22Rv1 (cell line): ENCODE measurements around the gene IL17RB.

ENCODE experiments used
- CTCF ChIP-seq: fragments of 450-650 bp; IDR thresholded peaks from 2 replicates; pipeline ENCODE4 v1.5.1; 2017; ENCODE audit warnings: mild to moderate bottlenecking
- ZFX ChIP-seq: fragments of 450-650 bp; IDR thresholded peaks from 2 replicates; pipeline ENCODE4 v1.6.1; 2017; ENCODE audit warnings: antibody characterized with exemption, borderline replicate concordance

- TF ChIP-seq CTCF: no peak
- no peak for TF ChIP-seq ZFX
Measured at GRCh38 chr3:53820084-53820483, 26.3 kb upstream of the IL17RB start.
